PC-3 (cell line): ENCODE data around the gene CDH26.

Experiments used
- EZH2 ChIP-seq: fragments of 300-600 bp; sonication (generic); IDR thresholded peaks from one replicate; pipeline ENCODE4 v1.6.1; 2017; ENCODE audit warnings: antibody characterized with exemption, mild to moderate bottlenecking, low read length; ENCODE audit not compliant: unreplicated experiment
- TF ChIP-seq, protein P1 (sequence below): fragments of 300-600 bp; sonication (generic); conservative IDR thresholded peaks from 2 replicates; pipeline ENCODE4 v1.5.1; 2017; ENCODE audit warnings: antibody characterized with exemption, low read depth, mild to moderate bottlenecking, low read length

DNA sequence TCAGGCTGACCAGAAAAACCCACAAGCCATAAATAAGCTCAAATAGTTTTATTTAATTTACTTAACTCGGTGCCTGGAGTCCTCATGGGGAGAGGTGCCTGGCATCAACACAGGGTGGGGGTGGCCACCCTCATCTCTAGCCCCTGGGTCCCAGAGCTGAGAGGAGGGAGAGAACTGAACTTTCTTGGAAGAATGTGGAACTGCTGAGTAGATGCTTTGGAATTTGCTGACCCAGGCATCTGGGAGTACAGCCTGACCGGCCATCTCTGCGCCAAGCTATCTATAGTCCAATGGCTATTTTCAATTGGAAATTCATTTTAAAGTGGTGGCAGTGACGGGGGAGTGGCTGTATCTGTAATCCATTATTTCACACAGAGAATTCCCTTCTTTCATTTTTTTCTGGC, 104.8 kb downstream of the CDH26 start:
- TF ChIP-seq, protein P1, sequence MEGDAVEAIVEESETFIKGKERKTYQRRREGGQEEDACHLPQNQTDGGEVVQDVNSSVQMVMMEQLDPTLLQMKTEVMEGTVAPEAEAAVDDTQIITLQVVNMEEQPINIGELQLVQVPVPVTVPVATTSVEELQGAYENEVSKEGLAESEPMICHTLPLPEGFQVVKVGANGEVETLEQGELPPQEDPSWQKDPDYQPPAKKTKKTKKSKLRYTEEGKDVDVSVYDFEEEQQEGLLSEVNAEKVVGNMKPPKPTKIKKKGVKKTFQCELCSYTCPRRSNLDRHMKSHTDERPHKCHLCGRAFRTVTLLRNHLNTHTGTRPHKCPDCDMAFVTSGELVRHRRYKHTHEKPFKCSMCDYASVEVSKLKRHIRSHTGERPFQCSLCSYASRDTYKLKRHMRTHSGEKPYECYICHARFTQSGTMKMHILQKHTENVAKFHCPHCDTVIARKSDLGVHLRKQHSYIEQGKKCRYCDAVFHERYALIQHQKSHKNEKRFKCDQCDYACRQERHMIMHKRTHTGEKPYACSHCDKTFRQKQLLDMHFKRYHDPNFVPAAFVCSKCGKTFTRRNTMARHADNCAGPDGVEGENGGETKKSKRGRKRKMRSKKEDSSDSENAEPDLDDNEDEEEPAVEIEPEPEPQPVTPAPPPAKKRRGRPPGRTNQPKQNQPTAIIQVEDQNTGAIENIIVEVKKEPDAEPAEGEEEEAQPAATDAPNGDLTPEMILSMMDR, result no peak
- no peak for TF ChIP-seq EZH2
